Karpas-422 (cell line): ENCODE measurements around the gene DNAJB1. TPM values are rescaled to one million over a fixed set of nuclear protein-coding genes. Genes with fewer than 3 reads are reported as not detected.

Source experiments
- small RNA-seq: library from RNA; depleted of rRNA; stranded (forward); fragments of <200 nt; gene quantifications from one replicate; pipeline ENCODE3, GENCODE V24; 2014
- total RNA-seq: library from RNA; depleted of rRNA; stranded (reverse); fragments of >200 nt; shearing (Covaris generic); gene quantifications from 2 replicates; pipeline ENCODE4 v1.2.3, GENCODE V29; 2014; ENCODE audit warnings: low replicate concordance; rRNA removed

Gene DNAJB1
- total RNA-seq, 1 experiment from 2014 or later, result 39.7 TPM

Small RNA genes within 50 kb of the gene (small RNA-seq; reads per million reads assigned to genes)
- gene SNRPGP15, result not detected

Other genes starting within 250 kb of the DNAJB1 start
- not detected in 2 replicates for gene ADGRE5, start 137.0 kb downstream of the DNAJB1 start, total RNA-seq
- 92.4 and 151 TPM in 2 replicates for gene DDX39A, start 99.1 kb downstream of the DNAJB1 start, total RNA-seq
- gene PKN1, start 85.1 kb downstream of the DNAJB1 start, total RNA-seq, result 66.3 and 186 TPM in 2 replicates
- not detected in 2 replicates for gene PTGER1, start 43.0 kb downstream of the DNAJB1 start, total RNA-seq
- gene GIPC1, start 22.3 kb downstream of the DNAJB1 start, total RNA-seq, result 1.9 and 4.6 TPM in 2 replicates
- gene TECR, start 11.2 kb upstream of the DNAJB1 start, total RNA-seq, result 45.1 and 81.4 TPM in 2 replicates
- 230 and 370 TPM in 2 replicates for gene NDUFB7, start 53.7 kb upstream of the DNAJB1 start, total RNA-seq
- gene CLEC17A, start 64.7 kb upstream of the DNAJB1 start, total RNA-seq, result 7.4 and 17.6 TPM in 2 replicates
- gene ADGRE3, start 156.4 kb upstream of the DNAJB1 start, total RNA-seq, result 0.30 TPM in 1 of 2 replicates, not detected in the other
- gene ZNF333, start 171.7 kb upstream of the DNAJB1 start, total RNA-seq, result 22.2 and 27.9 TPM in 2 replicates